Fibroblast of skin of left biceps (primary cell): ENCODE data around the gene CPT1B.
A peak's percentile ranks its signal among the peaks of the same experiment; 100 is the strongest.

Source experiments
- DNase-seq, 2 experiments: peaks; one replicate each; pipeline ENCODE4 v3.0.0-alpha.2; 2013; ENCODE audit warnings: low read depth in 2 of 2

Gene CPT1B

DNA sequence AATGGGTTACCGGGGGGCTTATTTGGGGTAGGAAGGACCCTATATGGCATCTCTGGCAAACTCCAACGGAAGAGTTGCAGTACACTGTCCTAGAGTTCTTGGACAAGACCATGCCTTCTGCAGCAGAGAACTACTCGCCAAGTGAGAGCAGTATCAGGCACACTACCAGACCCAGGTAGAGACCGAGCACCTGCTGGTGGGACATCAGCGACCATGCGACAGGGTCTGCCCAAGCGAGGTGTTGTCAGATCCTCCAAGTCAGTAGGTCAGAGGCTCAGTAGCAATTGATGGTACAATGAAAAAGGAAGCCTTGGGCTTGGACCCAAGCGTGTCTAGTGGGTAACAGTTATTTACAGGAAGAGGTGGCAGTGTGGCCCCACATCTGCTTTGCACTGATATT is 7.6 kb upstream of the CPT1B start:
- DNase-seq: no peak

GRCh38 chr22:50585238-50585637 is 7.0 kb upstream of the CPT1B start:
- DNase-seq: no peak

- DNase-seq: no peak
Measured at GRCh38 chr22:50584106-50585096, 6.2 kb upstream of the CPT1B start.

DNA sequence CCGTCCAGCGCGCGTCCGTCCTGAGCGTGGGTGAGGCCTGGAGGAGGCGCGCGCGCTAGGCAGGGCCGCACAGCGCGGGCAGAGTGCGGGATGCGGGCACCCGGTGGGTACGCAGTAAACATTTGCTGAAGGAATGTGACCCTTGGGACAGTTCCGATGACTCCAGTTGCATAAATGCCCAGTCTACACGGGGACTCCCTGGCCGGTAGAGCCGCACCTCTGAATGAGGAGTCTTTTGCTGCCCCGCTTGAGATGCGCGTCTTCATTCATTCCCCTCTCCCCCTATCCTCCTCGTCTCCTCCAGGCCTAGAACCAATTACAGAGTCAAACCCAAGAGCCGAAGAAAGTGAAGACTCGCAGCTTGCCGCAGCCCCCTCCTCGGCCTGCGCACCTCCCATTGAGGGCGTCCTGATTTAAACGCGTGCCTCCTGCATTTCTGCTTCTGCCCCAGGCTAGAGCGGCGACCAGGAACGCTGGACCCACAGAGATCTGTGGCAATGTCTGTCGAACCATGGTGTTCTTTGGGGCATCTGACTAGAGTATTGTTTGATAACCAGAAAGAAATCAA is 5.2 kb upstream of the CPT1B start:
- no peak for DNase-seq

GRCh38 chr22:50582493-50583293 is 4.5 kb upstream of the CPT1B start, which contains the start of gene CHKB:
CHKB (minus strand) TSS chr22:50582849; CDS start chr22:50582781, 68 bp downstream.
- peak; percentile 90 to 92 for DNase-seq

DNA sequence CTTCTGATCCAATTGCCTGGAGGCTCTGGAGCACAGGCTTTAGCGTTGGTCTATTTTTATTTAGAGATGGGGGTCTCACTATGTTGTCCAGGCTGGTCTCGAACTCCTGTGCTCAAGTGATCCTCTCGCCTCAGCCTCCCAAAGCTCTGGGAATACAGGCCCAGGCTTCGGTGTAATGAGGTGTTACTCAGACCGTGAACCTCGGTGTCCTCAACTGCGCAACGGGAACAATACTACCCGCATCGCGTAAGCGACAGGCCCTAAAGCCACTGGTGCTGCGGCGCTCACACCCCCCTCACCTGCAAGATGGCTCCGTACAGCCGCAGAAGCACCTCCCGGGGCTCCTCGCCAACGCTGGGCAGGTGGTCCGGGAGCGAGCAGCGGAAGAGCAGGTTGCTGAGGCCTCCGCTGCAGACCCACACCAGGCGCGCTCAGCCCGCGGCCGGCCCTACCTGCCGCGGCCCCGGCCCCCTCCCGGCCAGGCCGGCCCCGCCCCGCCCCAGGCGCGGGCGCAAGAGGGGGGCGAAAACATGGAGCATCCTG is 3.8 kb upstream of the CPT1B start:
- DNase-seq: no peak

- no peak for DNase-seq
Measured at GRCh38 chr22:50581031-50581949, 3.1 kb upstream of the CPT1B start.

DNA sequence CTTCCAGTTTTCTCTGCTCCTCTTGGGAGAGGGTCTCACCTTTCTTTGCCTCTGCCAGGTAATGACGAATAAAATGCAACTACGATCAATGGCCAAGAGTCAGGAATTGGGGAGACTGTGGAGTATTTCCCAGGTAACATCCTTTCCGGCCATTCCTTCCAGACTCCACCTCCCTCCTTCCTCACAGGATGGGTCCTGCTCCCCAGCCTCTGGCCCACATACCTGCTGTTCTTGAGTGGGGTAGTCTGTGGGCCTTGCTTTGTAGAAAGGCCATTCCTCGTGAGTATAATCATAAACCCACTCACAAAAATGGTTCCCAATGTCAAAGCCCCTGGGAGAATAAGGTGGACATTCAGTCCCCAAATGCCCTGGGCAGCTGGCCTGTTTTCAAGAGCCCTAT is 1.5 kb upstream of the CPT1B start:
- DNase-seq: no peak

DNA sequence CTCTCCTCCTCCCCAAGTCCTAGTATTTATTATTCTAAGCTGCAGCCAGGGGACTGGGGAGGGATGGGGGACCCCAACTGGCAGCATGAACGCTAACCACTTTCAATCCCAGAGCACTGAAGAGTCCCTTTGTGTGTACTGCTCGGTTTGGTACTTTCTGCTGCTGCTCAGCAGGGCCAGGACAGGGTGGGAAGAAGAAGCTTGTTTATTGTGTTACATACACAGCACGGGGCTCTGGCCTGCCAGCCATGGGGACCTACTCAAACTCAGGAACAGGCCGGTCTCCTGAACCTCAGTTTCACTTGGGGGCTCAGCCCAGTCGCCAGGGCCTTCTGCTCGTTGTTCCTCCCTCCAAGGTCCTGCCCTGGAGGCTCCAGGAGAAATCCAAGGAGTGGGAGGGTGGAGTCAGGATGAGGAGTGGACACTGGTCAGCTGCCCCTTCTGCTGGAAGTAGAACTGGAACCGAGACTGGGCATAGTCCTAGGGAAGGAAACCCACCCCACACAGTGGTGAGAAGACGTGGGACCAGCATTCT is 616 bp upstream of the CPT1B start:
- no peak for DNase-seq

- DNase-seq: no peak
Measured at GRCh38 chr22:50577697-50577986, 585 bp downstream of the CPT1B start.

GRCh38 chr22:50576806-50577696 is 1.2 kb downstream of the CPT1B start:
- DNase-seq: no peak

GRCh38 chr22:50576070-50576469 is 2.2 kb downstream of the CPT1B start:
- no peak for DNase-seq

DNA sequence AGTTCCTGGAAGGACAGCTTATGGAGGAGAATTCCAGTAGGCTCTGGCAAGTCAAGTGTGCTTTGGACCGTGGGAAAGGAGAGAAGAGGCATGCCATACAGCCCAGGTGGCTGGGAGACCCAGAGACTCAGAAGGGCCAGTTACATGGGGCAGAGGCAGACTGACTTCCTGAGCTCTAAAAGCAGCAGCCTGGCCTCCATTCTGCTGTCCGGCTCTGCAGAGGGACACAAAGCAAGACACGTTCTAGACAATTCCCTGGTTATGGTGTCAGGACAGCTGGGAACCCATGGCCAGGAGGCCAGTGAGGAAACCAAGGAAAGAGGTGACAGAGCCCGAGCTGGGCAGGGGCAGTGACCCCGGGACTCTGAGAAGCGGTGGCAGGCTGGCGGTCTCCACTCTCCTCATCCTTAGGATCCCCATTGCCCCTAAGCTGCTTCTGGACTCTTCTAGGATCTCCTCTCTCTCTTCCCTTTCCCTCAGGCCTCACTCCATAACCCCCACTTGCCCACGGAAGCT is 2.7 kb downstream of the CPT1B start:
- DNase-seq: no peak

DNA sequence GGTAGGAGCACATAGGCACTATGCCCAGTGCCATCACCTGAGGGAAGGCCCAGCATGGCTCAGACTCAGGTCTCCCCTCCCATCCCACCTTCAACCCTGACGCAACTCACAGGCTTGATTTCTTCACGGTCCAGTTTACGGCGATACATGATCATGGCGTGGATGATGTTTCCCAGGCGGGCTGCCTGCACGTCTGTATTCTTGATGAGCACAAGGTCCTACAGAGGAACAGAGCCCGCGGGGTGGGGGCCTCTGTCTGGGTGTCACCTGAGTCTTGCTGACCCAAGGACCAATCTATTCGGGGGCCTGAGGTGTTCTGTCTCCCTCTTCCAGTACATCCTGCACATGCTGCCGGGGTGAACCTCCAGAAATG is 3.9 kb downstream of the CPT1B start:
- DNase-seq: no peak

DNA sequence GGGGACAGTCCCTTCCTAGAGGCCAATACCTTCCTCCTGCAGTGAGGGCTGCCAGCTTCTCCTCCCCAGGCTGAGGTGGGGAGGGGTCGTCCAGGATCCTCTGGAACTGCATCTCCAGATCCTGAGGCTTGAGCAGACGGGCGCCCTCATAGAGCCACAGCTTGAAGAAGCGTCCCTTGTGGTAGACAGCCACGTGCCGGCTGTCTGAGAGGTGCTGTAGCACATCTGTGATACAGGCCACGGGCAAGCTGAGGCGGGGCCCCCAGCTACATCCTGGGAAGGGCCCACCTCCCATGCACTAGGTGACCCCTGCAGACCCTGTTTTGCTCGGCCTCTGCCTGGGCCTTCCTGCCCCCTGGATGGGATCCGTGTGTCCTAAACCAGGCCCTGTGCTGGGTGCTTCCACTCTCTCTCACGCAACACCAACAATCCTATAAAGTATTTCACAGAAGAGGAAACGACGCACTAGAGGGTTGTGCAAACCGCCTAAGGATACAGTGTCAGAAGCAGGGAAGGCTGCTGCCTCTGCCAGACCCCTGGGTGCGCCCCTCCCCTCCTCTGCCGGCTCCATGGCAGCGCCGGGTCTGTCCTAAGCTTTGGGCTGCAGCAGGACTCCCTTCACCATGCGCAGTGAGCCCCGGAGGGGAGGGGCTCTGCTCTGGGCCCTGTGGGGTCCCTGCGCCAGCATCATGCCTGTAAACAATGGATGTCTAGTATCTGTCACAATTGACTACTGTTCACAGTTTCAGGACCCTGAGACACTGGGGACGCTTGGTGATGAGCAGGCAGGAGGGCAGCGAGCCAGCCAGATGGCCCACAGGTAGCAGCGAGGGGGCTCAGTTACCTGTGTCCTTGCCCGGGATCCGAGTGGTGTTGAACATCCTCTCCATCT is 4.5 kb downstream of the CPT1B start:
- DNase-seq: no peak

DNA sequence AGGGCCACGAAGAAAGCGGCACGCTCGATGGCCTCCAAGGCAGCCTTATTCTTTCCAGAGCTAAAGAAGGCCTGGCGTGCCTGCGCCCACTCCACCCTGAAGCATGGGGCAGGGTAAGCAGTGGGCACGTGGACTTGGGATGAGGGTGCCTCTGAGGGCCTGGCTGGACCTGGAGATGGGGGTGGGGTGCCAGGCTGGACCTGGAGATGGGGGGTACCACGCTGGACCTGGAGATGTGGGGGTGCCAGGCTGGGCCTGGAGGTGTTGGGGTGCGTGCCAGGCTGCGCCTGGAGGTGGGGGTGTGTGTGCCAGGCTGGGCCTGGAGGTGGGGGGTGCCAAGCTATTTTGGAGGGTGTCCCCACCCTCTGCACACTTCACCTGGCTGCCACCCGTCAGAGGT is 5.3 kb downstream of the CPT1B start:
- no peak for DNase-seq

- DNase-seq: no peak
Measured at GRCh38 chr22:50571264-50572175, 6.7 kb downstream of the CPT1B start.

DNA sequence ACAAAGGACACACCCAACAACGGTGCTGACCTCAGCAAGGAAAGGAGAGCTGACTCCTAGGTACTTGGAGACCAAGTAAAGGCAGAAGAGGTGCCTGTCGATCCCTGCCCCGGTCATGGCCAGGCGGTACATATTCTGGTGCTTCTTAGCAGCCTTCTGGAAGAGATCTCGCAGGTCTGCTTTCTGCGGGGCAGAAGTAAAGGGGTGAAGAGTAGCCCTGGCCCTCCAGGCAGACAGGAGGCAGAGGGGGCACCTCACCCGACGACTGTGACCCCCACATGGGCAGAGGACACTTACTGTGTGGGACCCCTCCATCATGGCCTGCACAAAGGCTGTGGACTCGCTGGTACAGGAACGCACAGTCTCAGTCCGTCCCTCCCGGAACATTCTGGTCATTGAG is 7.4 kb downstream of the CPT1B start:
- no peak for DNase-seq
